ENCODE measurements around the gene EFCAB14.

DNA sequence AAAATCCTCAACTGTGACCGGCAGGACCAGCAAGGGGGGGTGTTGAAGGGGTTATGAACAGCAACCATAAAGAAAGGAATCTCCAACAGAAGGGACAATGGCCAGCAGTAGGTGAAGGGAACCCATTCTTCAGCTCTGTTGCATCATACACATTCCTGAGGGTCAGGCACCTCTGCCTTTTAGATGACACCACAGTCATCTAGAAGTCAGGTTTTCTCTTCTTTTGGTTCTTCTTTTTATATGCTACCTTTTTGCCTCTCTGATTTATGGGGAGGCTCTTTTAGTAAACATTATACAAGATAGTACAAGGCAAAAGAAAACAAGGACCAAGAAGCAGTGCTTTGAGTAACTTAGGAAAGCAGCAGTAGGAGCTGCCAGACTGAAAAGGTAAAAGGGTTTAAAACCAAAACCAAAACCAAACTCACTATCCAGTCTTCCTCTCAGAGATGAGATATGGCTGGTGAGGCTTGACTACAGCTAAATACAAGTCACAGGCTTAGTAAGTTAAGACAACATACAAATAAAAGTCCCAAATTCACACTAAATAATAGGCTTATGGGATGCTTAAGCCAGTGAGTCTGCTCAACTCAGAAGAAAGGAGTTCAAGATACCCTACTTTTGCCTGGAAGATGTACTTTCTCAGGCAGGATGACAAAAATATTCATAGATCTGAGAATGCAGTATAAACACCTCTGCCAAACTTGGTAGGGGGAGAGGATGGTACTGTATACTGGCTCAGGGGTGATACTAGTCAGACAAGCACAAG, 43.2 kb downstream of the EFCAB14 start:
- TF ChIP-seq REST (IDR thresholded peaks at IDR 0.05; ENCODE audit: low read depth): no peak
- TF ChIP-seq, protein P1, sequence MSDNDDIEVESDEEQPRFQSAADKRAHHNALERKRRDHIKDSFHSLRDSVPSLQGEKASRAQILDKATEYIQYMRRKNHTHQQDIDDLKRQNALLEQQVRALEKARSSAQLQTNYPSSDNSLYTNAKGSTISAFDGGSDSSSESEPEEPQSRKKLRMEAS (IDR thresholded peaks at IDR 0.05): no peak
- no peak for TF ChIP-seq TAF1 (IDR thresholded peaks at IDR 0.05; ENCODE audit: low read depth)
- TF ChIP-seq FOXM1 (IDR thresholded peaks at IDR 0.05; ENCODE audit: borderline replicate concordance, low read depth): no peak
- no peak for TF ChIP-seq EGR1 (IDR thresholded peaks at IDR 0.05)

All from Ishikawa (cell line).